ENCODE results near the gene MKKS.
"Not testable (repeated sequence)": the region's sequence is repeated elsewhere in the genome, so short reads cannot be mapped to it uniquely, and the experiment has no call there.

The MKKS gene

DNA sequence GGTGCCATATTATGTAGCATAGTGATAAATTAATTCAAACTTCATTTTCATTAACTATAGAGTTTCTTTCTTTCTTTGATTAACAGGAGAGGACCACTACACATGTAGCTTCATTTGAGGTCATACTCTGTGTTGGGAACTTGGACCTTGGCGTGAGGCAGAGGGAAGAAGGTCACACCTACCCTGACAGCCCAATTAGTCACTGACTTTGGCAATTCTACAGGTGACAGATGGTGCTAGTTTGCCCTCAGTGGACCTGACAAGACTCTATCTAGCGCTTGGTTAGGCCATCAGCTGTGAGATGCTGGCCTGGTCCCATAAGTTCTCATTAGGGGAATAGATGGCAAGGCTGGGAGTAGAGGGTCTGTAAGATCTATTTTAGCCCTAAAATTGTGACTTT, 15.2 kb upstream of the MKKS start:
- DNase-seq (ENCODE audit: low spot score): no peak

GRCh38 chr20:10448270-10449156, 14.5 kb upstream of the MKKS start:
- no peak for DNase-seq (ENCODE audit: low spot score)

DNA sequence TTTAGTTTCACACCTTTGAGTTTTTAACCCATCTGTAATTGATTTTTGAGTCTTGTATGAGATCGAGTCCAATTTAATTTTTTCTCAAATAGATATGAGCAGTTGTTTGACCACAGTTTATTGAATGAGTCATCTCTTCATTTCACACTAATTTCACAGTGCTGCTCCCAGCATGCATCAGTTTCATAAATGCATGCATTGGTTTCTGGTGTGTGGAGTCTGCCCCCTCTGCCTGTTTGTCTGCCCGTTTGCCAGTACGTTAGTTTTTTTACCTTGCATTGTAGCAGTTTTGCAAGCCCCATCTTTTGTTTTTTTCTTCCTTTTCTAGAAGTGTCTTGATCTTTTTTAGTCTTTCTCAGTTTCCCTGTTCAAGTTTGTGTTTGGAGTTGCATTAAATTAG, 13.0 kb upstream of the MKKS start:
- peak; percentile 43 for DNase-seq (ENCODE audit: low spot score)

DNA sequence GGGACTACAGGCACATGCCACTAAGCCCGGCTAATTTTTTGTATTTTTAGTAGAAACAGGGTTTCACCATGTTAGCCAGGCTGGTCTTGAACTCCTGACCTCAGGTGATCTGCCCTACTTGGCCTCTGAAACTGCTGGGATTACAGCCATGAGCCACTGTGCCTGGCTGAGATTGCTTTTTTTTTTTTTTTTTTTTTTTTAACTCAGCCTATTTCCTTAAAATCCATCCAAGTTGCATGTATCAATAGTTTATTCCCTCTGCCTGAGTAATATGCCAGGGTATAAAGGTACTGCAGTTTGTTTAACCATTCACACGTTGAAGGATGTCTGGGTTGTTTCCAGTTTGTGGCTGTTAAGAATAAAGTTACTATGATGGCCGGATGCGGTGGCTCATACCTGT, 11.7 kb upstream of the MKKS start:
- no peak for DNase-seq (ENCODE audit: low spot score)

DNA sequence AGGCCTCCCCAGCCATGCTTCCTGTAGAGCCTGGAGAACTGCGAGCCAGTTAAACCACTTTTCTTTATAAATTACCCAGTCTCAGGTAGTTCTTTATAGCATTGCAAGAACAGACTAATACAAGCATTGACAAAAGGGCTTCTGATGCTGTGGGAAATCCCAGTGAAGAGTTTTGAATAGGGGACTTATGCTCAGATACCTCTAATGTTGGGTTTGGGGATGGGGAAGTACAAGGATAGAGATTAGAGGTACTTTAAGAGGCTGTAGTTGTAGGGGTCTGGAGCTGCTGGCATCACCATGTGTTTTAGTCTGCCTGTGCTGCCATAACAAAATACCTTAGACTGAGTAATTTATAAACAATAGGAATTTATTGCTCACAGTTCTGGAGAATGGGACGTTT, 9.9 kb upstream of the MKKS start:
- no peak for DNase-seq (ENCODE audit: low spot score)

DNA sequence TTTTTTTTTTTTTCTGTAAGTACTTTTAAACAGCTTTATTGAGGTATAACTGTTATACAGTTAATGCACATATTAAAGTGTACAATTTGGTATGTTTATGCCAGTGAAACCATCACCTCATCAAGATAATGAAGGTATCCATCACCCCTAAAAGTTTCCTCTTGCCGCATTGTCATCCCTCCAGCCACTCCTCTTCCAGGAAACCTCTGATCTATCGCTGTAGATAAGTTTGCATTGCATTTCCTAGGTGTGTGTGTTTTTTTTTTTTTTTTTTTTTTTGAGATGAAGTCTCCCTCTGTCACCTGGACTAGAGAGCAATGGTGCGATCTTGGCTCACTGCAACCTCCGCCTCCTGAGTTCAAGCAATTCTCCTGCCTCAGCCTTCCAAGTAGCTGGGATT, 4.2 kb upstream of the MKKS start:
- no peak for DNase-seq (ENCODE audit: low spot score)

- DNase-seq (ENCODE audit: low spot score): no peak
These were observed 2.2 kb upstream of the MKKS start for GRCh38 chr20:10436053-10436699.

- DNase-seq (ENCODE audit: low spot score): peak; percentile 80
These were observed 1.1 kb upstream of the MKKS start, which contains the start of gene SLX4IP for GRCh38 chr20:10434832-10435812. Gene SLX4IP (plus strand): TSS chr20:10435305. CDS start chr20:10458205, 22,900 bp downstream.

DNA sequence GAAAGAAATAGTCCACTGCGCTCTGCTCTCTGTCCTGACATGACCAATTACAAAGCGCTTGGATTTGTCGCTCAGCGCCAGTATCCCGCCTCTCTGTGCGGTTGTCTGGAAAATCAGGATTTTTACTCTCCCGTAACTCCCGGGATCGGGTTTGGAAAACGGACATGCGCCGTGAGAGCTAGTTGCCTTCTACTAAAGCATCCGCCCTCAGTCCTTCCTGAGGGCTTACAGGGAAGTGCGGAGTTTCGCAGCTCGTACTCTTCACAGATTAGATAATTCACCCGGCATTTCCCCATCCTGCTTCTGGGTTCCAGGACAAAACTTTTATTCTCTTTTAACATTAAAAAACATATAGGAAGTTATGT, 427 bp upstream of the MKKS start:
- peak; percentile 81 for DNase-seq (ENCODE audit: low spot score)

DNA sequence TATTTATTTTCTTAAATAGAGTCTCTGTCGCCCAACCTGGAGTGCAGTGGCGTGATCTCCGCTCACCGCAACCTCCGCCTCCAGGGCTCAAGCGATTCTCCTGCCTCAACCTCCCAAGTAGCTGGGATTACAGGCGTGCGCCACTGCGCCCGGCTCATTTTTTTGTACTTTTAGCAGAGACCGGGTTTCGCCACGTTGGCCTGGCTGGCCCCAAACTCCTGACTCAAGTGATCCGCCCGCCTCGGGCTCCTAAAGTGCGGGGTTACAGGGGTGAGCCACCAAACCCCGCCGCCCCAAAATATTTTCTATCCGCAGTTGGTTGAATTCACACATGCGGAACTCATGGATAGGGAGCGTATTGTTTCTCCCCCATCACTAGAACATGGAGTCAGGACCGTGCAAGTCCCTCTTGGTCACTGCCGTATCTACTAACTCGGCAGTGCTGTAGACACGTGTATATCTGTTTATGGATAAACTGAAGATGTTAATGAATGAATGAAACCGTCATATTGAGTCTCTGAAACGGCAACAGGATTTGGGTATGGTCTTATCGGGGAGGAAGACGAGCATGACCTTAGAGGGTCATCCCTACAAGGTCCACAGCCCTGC, 904 bp downstream of the MKKS start:
- DNase-seq (ENCODE audit: low spot score): no peak

DNA sequence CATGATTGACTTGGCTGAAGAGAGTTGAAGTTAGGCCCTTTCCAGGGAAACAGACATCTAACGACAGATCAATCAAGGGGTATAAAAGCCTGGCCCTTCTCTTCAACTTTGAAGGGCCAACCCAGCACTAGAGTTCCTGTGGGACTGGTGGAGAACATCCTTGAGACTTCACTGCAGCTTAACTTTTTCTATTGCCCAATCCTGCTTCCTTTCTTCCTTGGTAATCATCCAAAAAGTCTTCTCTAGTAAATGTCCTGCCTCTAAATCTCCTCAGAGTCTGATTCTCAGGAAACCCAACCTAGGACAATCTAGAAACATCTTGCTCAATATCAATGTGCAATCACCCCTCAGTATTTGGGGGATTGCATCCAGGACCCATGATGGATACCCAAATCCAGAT, 1.9 kb downstream of the MKKS start:
- DNase-seq (ENCODE audit: low spot score): no peak

- DNase-seq (ENCODE audit: low spot score): no peak
These were observed 3.3 kb downstream of the MKKS start for GRCh38 chr20:10430704-10431103.

GRCh38 chr20:10430000-10430466, 4.0 kb downstream of the MKKS start:
- DNase-seq (ENCODE audit: low spot score): no peak

GRCh38 chr20:10429443-10429981, 4.5 kb downstream of the MKKS start:
- DNase-seq (ENCODE audit: low spot score): no peak

DNA sequence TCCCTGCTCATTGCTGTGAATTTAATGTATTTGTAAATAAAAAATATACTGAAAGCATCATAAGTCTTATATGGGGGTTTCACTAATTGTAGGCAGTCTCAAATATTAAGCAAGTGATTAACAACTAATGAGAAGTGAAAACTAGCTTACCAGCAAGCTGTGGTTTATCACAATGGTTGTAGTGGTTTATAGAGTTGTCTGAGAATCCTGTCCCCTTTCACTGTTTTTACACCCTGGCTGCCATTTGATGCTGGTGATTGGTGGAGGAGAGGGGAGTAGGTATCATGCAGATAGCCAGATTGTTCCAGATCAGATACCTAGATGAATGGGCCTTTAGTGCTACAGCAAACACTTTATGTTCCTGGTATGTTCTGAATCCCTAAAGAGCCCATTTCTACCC, 6.0 kb downstream of the MKKS start:
- DNase-seq (ENCODE audit: low spot score): no peak

GRCh38 chr20:10427060-10427692, 6.8 kb downstream of the MKKS start:
- DNase-seq (ENCODE audit: low spot score): peak; percentile 29

DNA sequence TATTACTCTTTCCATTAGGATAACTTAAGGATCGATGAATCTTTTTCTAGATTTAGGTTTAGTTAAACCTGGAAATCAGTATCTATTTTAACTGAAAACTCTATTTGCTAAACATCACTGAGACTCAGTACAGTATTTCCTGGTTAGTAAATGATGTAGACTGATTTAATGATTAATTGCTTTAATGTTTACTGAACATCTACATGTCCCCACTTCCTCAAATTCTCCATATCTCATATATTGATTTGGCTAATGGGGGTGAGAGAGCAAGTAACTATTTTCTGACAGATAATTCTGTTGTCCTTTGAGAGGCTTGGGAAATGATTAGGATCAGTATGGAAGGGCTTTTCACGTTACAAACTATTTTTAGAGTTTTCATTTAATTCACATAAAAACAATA, 10.3 kb downstream of the MKKS start:
- DNase-seq (ENCODE audit: low spot score): no peak

GRCh38 chr20:10419550-10420133, 14.4 kb downstream of the MKKS start:
- no peak for DNase-seq (ENCODE audit: low spot score)

DNA sequence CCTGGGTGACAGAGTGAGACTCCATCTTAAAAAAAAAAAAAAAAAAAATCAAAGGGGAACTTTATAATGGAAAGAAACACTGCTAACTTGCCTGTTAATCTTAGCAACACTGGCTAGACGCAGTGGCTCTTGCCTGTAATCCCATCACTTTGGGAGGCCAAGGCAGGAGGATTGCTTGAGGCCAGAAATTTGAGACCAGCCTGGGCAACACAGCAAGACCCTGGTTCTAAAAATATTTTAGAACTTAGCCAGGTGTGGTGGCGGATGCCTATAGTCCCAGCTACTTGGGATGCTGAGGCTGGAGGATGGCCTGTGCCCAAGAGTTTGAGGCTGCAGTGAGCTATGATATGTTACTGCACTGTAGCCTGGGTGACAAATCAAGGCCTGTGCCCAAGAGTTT, 16.8 kb downstream of the MKKS start:
- DNase-seq (ENCODE audit: low spot score): not testable (repeated sequence)

- DNase-seq (ENCODE audit: low spot score): no peak
These were observed 18.9 kb downstream of the MKKS start for GRCh38 chr20:10415013-10415650.
